CD4-positive, alpha-beta T cell treated with Interleukin-15 for 4 hours (primary cell): ENCODE data around the gene KRTAP9-7.
A peak's percentile ranks its signal among the peaks of the same experiment; 100 is the strongest.

Source experiments
- DNase-seq: peaks from one replicate; pipeline ENCODE4 v3.0.0-alpha.2; 2020; ENCODE audit warnings: low spot score

Gene KRTAP9-7

GRCh38 chr17:41322094-41322902 lies 46.8 kb downstream of the KRTAP9-7 start:
- peak; percentile 53 for DNase-seq

GRCh38 chr17:41322903-41323895 lies 47.7 kb downstream of the KRTAP9-7 start:
- DNase-seq = no peak

- peak; percentile 30 for DNase-seq
Measured at GRCh38 chr17:41324180-41325075, 48.9 kb downstream of the KRTAP9-7 start.

GRCh38 chr17:41325126-41325525 lies 49.6 kb downstream of the KRTAP9-7 start:
- DNase-seq = no peak

- no peak for DNase-seq
Measured at GRCh38 chr17:41325611-41326010, 50.1 kb downstream of the KRTAP9-7 start.
